Measurements from ENCODE around the gene CAMTA2.

The CAMTA2 gene

GRCh38 chr17:4941319-4941610, 46.2 kb downstream of the CAMTA2 start:
- no peak overlapping the region for H2AFZ ChIP-seq (ENCODE audit: low read depth, low read length)
- H3K36me3 ChIP-seq (ENCODE audit: control insufficient read depth in 1 of 2, insufficient read depth in 2 of 2, low read depth in 1 of 2, low read length in 2 of 2): peaks cover 60 to 68% of the 10 kb centered on the region in 2 experiments
- H3K4me1 ChIP-seq (ENCODE audit: control insufficient read depth, insufficient read depth, low read depth, low read length): peaks cover 40% of the 10 kb centered on the region
- no peak overlapping the region for H2BK12ac ChIP-seq (ENCODE audit: low read length in 2 of 2)
- peak overlapping the region; percentile 97 for H3K9ac ChIP-seq (ENCODE audit: low read length)
- no peak overlapping the region for H2BK15ac ChIP-seq (ENCODE audit: low read depth, poor library complexity, severe bottlenecking)
- H3K18ac ChIP-seq (ENCODE audit: low read depth in 1 of 2, low read length in 2 of 2): no peak overlapping the region
- no peak overlapping the region for H2BK120ac ChIP-seq (ENCODE audit: low read depth, low read length)
- no peak overlapping the region for H3K23ac ChIP-seq (ENCODE audit: low read length in 2 of 2)
- 59% methylated on average over 4 of the region's 4 CpGs for WGBS
- H3K14ac ChIP-seq (ENCODE audit: low read length in 2 of 2): no peak overlapping the region
- H4K8ac ChIP-seq (ENCODE audit: low read length): peak overlapping the region; percentile 43
- peak overlapping the region; percentile 98 for H3K27ac ChIP-seq (ENCODE audit: low read length, poor library complexity, severe bottlenecking)
- H3K79me1 ChIP-seq (replicated peaks; ENCODE audit: low read length, poor library complexity, severe bottlenecking): peaks cover 21% of the 10 kb centered on the region
- no peak overlapping the region for H2BK5ac ChIP-seq (ENCODE audit: low read depth, low read length, poor library complexity, severe bottlenecking)
- peak overlapping the region in 1 of 2 experiments; percentile 98 for H3K4me3 ChIP-seq (ENCODE audit: insufficient read depth in 1 of 2, low read depth in 1 of 2, low read length in 2 of 2)
- H3K27me3 ChIP-seq (ENCODE audit: control insufficient read depth in 1 of 2, insufficient read depth in 1 of 2, low read length in 2 of 2): no peaks in the 10 kb centered on the region
- peak overlapping the region; percentile 58 for H2AK5ac ChIP-seq (ENCODE audit: low read length, severe bottlenecking)
- H3K4ac ChIP-seq (ENCODE audit: low read depth in 1 of 2, low read length in 2 of 2): peak overlapping the region in 1 of 2 experiments; percentile 21
- no peak for DNase-seq
- no peak overlapping the region for H4K91ac ChIP-seq (ENCODE audit: low read length)
- no peaks in the 10 kb centered on the region for H3K9me3 ChIP-seq (ENCODE audit: control insufficient read depth, low read length)
- peak overlapping the region; percentile 94 for H3K4me2 ChIP-seq (ENCODE audit: low read length, poor library complexity, severe bottlenecking)

GRCh38 chr17:4940555-4941318, 46.7 kb downstream of the CAMTA2 start:
- no peak for DNase-seq
- WGBS: 3% methylated on average over 19 of the region's 29 CpGs

GRCh38 chr17:4939796-4940554, 47.5 kb downstream of the CAMTA2 start, which contains the start of the genes RNF167 and SLC25A11:
Gene RNF167, plus strand, starts transcription at chr17:4940268. Its CDS starts 642 bp downstream, at chr17:4940910.
Gene SLC25A11, minus strand, starts transcription at chr17:4940046. Its CDS starts 136 bp downstream, at chr17:4939910.
- DNase-seq: peak; percentile 100
- Histone ChIP-seq H2AFZ (ENCODE audit: low read depth, low read length) (peak within 1 kb of the TSS; percentile 57), H3K9me3 (ENCODE audit: control insufficient read depth, low read length) (no peaks in the 10 kb centered on the region), H2BK15ac (ENCODE audit: low read depth, poor library complexity, severe bottlenecking) (no peak within 1 kb of the TSS), H3K27ac (ENCODE audit: low read length, poor library complexity, severe bottlenecking) (peak within 1 kb of the TSS; percentile 98), H3K27me3 (ENCODE audit: control insufficient read depth in 1 of 2, insufficient read depth in 1 of 2, low read length in 2 of 2) (no peaks in the 10 kb centered on the region), H4K8ac (ENCODE audit: low read length) (peak within 1 kb of the TSS; percentile 95), H2BK120ac (ENCODE audit: low read depth, low read length) (peak within 1 kb of the TSS; percentile 86), H3K4me3 (ENCODE audit: insufficient read depth in 1 of 2, low read depth in 1 of 2, low read length in 2 of 2) (peak within 1 kb of the TSS; percentile 80 to 98), H3K23ac (ENCODE audit: low read length in 2 of 2) (peak within 1 kb of the TSS in 1 of 2 experiments; percentile 77), H2BK12ac (ENCODE audit: low read length in 2 of 2) (no peak within 1 kb of the TSS), H4K91ac (ENCODE audit: low read length) (peak within 1 kb of the TSS; percentile 94), H2AK5ac (ENCODE audit: low read length, severe bottlenecking) (peak within 1 kb of the TSS; percentile 79), H2BK5ac (ENCODE audit: low read depth, low read length, poor library complexity, severe bottlenecking) (peak within 1 kb of the TSS; percentile 67), H3K4ac (ENCODE audit: low read depth in 1 of 2, low read length in 2 of 2) (peak within 1 kb of the TSS; percentile 95 to 96), H3K79me1 (replicated peaks; ENCODE audit: low read length, poor library complexity, severe bottlenecking) (peaks cover 25% of the 10 kb centered on the region), H3K9ac (ENCODE audit: low read length) (peak within 1 kb of the TSS; percentile 97), H3K18ac (ENCODE audit: low read depth in 1 of 2, low read length in 2 of 2) (peak within 1 kb of the TSS; percentile 88 to 90), H3K4me1 (ENCODE audit: control insufficient read depth, insufficient read depth, low read depth, low read length) (peaks cover 32% of the 10 kb centered on the region), H3K36me3 (ENCODE audit: control insufficient read depth in 1 of 2, insufficient read depth in 2 of 2, low read depth in 1 of 2, low read length in 2 of 2) (peaks cover 61 to 66% of the 10 kb centered on the region in 2 experiments), H3K14ac (ENCODE audit: low read length in 2 of 2) (peak within 1 kb of the TSS; percentile 86 to 90), H3K4me2 (ENCODE audit: low read length, poor library complexity, severe bottlenecking) (peak within 1 kb of the TSS; percentile 94)
- WGBS: under 1% methylated on average over 68 of the region's 72 CpGs

More at GRCh38 chr17:4940555-4941318, 46.7 kb downstream of the CAMTA2 start:
- H4K91ac ChIP-seq (ENCODE audit: low read length): peak overlapping the region; percentile 94
- H3K14ac ChIP-seq (ENCODE audit: low read length in 2 of 2): peak overlapping the region; percentile 86 to 90
- H4K8ac ChIP-seq (ENCODE audit: low read length): peak overlapping the region; percentile 95
- H3K79me1 ChIP-seq (replicated peaks; ENCODE audit: low read length, poor library complexity, severe bottlenecking): peaks cover 22% of the 10 kb centered on the region
- peak overlapping the region; percentile 80 to 98 for H3K4me3 ChIP-seq (ENCODE audit: insufficient read depth in 1 of 2, low read depth in 1 of 2, low read length in 2 of 2)
- H3K18ac ChIP-seq (ENCODE audit: low read depth in 1 of 2, low read length in 2 of 2): peak overlapping the region; percentile 73 to 84
- H3K36me3 ChIP-seq (ENCODE audit: control insufficient read depth in 1 of 2, insufficient read depth in 2 of 2, low read depth in 1 of 2, low read length in 2 of 2): peaks cover 63 to 68% of the 10 kb centered on the region in 2 experiments
- H3K4me2 ChIP-seq (ENCODE audit: low read length, poor library complexity, severe bottlenecking): peak overlapping the region; percentile 94
- no peak overlapping the region for H2BK15ac ChIP-seq (ENCODE audit: low read depth, poor library complexity, severe bottlenecking)
- no peak overlapping the region for H2BK12ac ChIP-seq (ENCODE audit: low read length in 2 of 2)
- peak overlapping the region; percentile 46 for H2BK5ac ChIP-seq (ENCODE audit: low read depth, low read length, poor library complexity, severe bottlenecking)
- peak overlapping the region; percentile 79 for H2AK5ac ChIP-seq (ENCODE audit: low read length, severe bottlenecking)
- H3K27ac ChIP-seq (ENCODE audit: low read length, poor library complexity, severe bottlenecking): peak overlapping the region; percentile 98
- peaks cover 37% of the 10 kb centered on the region for H3K4me1 ChIP-seq (ENCODE audit: control insufficient read depth, insufficient read depth, low read depth, low read length)
- peak overlapping the region; percentile 97 for H3K9ac ChIP-seq (ENCODE audit: low read length)
- no peaks in the 10 kb centered on the region for H3K9me3 ChIP-seq (ENCODE audit: control insufficient read depth, low read length)
- H3K27me3 ChIP-seq (ENCODE audit: control insufficient read depth in 1 of 2, insufficient read depth in 1 of 2, low read length in 2 of 2): no peaks in the 10 kb centered on the region
- peak overlapping the region; percentile 64 for H2BK120ac ChIP-seq (ENCODE audit: low read depth, low read length)
- H3K4ac ChIP-seq (ENCODE audit: low read depth in 1 of 2, low read length in 2 of 2): peak overlapping the region; percentile 80 to 96
- H3K23ac ChIP-seq (ENCODE audit: low read length in 2 of 2): peak overlapping the region in 1 of 2 experiments; percentile 75
- H2AFZ ChIP-seq (ENCODE audit: low read depth, low read length): peak overlapping the region; percentile 46

GRCh38 chr17:4939546-4939795, 48.0 kb downstream of the CAMTA2 start:
- WGBS: under 1% methylated on average over 7 of the region's 16 CpGs
- H2AFZ ChIP-seq (ENCODE audit: low read depth, low read length): peak overlapping the region; percentile 57

More at GRCh38 chr17:4939546-4939795, 48.0 kb downstream of the CAMTA2 start:
- peaks cover 25% of the 10 kb centered on the region for H3K79me1 ChIP-seq (replicated peaks; ENCODE audit: low read length, poor library complexity, severe bottlenecking)
- H3K4me3 ChIP-seq (ENCODE audit: insufficient read depth in 1 of 2, low read depth in 1 of 2, low read length in 2 of 2): peak overlapping the region; percentile 78 to 98
- H3K4ac ChIP-seq (ENCODE audit: low read depth in 1 of 2, low read length in 2 of 2): peak overlapping the region; percentile 81 to 95
- H3K4me1 ChIP-seq (ENCODE audit: control insufficient read depth, insufficient read depth, low read depth, low read length): peaks cover 29% of the 10 kb centered on the region
- peak overlapping the region; percentile 39 for H2BK5ac ChIP-seq (ENCODE audit: low read depth, low read length, poor library complexity, severe bottlenecking)
- H2BK12ac ChIP-seq (ENCODE audit: low read length in 2 of 2): no peak overlapping the region
- peaks cover 56 to 61% of the 10 kb centered on the region in 2 experiments for H3K36me3 ChIP-seq (ENCODE audit: control insufficient read depth in 1 of 2, insufficient read depth in 2 of 2, low read depth in 1 of 2, low read length in 2 of 2)
- H3K27me3 ChIP-seq (ENCODE audit: control insufficient read depth in 1 of 2, insufficient read depth in 1 of 2, low read length in 2 of 2): no peaks in the 10 kb centered on the region
- H2AK5ac ChIP-seq (ENCODE audit: low read length, severe bottlenecking): no peak overlapping the region
- peak overlapping the region; percentile 93 for H3K27ac ChIP-seq (ENCODE audit: low read length, poor library complexity, severe bottlenecking)
- H3K9me3 ChIP-seq (ENCODE audit: control insufficient read depth, low read length): no peaks in the 10 kb centered on the region
- H3K23ac ChIP-seq (ENCODE audit: low read length in 2 of 2): peak overlapping the region in 1 of 2 experiments; percentile 38
- H3K14ac ChIP-seq (ENCODE audit: low read length in 2 of 2): peak overlapping the region; percentile 19 to 89
- DNase-seq: no peak
- H2BK120ac ChIP-seq (ENCODE audit: low read depth, low read length): peak overlapping the region; percentile 65
- H2BK15ac ChIP-seq (ENCODE audit: low read depth, poor library complexity, severe bottlenecking): no peak overlapping the region
- H3K4me2 ChIP-seq (ENCODE audit: low read length, poor library complexity, severe bottlenecking): peak overlapping the region; percentile 58
- peak overlapping the region; percentile 90 for H4K8ac ChIP-seq (ENCODE audit: low read length)
- H3K18ac ChIP-seq (ENCODE audit: low read depth in 1 of 2, low read length in 2 of 2): peak overlapping the region; percentile 88 to 90
- H3K9ac ChIP-seq (ENCODE audit: low read length): peak overlapping the region; percentile 97
- peak overlapping the region; percentile 43 for H4K91ac ChIP-seq (ENCODE audit: low read length)

All from mesenchymal stem cell (in vitro differentiated cells and primary cell).